Fibroblast of pulmonary artery (primary cell): ENCODE measurements around the gene LRRC7.

Experiments
- DNase-seq: peaks from one replicate; pipeline ENCODE4 v3.0.0-alpha.2; 2010; ENCODE audit warnings: low read depth
- H3K4me3 ChIP-seq: replicated peaks from 2 replicates; pipeline ENCODE4 v1.5.1; 2011; ENCODE audit warnings: low read depth, mild to moderate bottlenecking, control low read depth, low read length, moderate library complexity
- TF ChIP-seq, protein P1 (sequence below): IDR thresholded peaks from 2 replicates; pipeline ENCODE4 v1.5.1; 2011; ENCODE audit warnings: mild to moderate bottlenecking, control low read depth, low read length, inconsistent platforms; ENCODE audit errors: missing control alignments

LRRC7 gene

GRCh38 chr1:69846267-69846666 lies 278.5 kb downstream of the LRRC7 start:
- no peak overlapping the region for H3K4me3 ChIP-seq
- TF ChIP-seq, protein P1, sequence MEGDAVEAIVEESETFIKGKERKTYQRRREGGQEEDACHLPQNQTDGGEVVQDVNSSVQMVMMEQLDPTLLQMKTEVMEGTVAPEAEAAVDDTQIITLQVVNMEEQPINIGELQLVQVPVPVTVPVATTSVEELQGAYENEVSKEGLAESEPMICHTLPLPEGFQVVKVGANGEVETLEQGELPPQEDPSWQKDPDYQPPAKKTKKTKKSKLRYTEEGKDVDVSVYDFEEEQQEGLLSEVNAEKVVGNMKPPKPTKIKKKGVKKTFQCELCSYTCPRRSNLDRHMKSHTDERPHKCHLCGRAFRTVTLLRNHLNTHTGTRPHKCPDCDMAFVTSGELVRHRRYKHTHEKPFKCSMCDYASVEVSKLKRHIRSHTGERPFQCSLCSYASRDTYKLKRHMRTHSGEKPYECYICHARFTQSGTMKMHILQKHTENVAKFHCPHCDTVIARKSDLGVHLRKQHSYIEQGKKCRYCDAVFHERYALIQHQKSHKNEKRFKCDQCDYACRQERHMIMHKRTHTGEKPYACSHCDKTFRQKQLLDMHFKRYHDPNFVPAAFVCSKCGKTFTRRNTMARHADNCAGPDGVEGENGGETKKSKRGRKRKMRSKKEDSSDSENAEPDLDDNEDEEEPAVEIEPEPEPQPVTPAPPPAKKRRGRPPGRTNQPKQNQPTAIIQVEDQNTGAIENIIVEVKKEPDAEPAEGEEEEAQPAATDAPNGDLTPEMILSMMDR, result no peak
- DNase-seq, result no peak

GRCh38 chr1:69847670-69848069 lies 279.9 kb downstream of the LRRC7 start:
- H3K4me3 ChIP-seq, result no peak overlapping the region
- TF ChIP-seq, protein P1, result no peak
- DNase-seq, result no peak

GRCh38 chr1:69852151-69852550 lies 284.4 kb downstream of the LRRC7 start:
- DNase-seq, result no peak

GRCh38 chr1:69852706-69853105 lies 285.0 kb downstream of the LRRC7 start:
- TF ChIP-seq, protein P1, result no peak
- no peak overlapping the region for H3K4me3 ChIP-seq
- no peak for DNase-seq

More at GRCh38 chr1:69852151-69852550, 284.4 kb downstream of the LRRC7 start:
- H3K4me3 ChIP-seq, result no peak overlapping the region
- TF ChIP-seq, protein P1, result no peak

- no peak overlapping the region for H3K4me3 ChIP-seq
- no peak for DNase-seq
- TF ChIP-seq, protein P1, result no peak
Measured at GRCh38 chr1:69858534-69858933, 290.8 kb downstream of the LRRC7 start.

DNA sequence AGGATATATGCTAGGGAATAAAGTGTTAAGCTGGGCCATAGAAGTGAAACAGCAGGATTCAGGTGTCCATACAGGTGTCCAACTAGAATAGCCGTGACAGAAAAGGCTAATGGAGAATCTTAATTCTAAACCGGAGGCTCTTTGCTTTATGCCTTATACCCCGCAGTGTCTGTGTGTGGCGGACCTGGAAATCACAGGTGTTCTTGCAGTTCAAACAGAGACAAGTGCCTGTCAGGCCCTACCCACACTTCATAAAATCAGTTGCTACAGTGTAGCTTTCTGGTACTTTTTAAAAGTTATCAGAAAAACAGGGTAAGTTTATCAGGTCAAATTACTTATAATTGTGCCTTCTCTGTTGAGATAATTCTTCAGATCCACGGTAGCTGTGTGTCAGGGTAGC lies 293.9 kb downstream of the LRRC7 start:
- H3K4me3 ChIP-seq, result no peak overlapping the region
- TF ChIP-seq, protein P1, result no peak
- no peak for DNase-seq

- no peak for DNase-seq
- H3K4me3 ChIP-seq, result no peak overlapping the region
- TF ChIP-seq, protein P1, result no peak
Measured at GRCh38 chr1:69862906-69863305, 295.2 kb downstream of the LRRC7 start.
